ENCODE data around the gene ZNF506.
"Not testable (repeated sequence)": the region's sequence is repeated elsewhere in the genome, so short reads cannot be mapped to it uniquely, and the experiment has no call there.

ZNF506 gene

GRCh38 chr19:19777692-19778091, 43.9 kb downstream of the ZNF506 start:
- FAIRE-seq: no peak

GRCh38 chr19:19776206-19777008, 45.1 kb downstream of the ZNF506 start:
- peak; percentile 97 for FAIRE-seq

GRCh38 chr19:19775891-19776205, 45.7 kb downstream of the ZNF506 start:
- no peak for FAIRE-seq

- no peak for FAIRE-seq
These were observed 47.1 kb downstream of the ZNF506 start for GRCh38 chr19:19774354-19775033.

GRCh38 chr19:19771963-19772362, 49.6 kb downstream of the ZNF506 start:
- FAIRE-seq: not testable (repeated sequence)

GRCh38 chr19:19769971-19770370, 51.6 kb downstream of the ZNF506 start:
- not testable (repeated sequence) for FAIRE-seq

- FAIRE-seq: no peak
These were observed 63.4 kb downstream of the ZNF506 start for GRCh38 chr19:19758164-19758563.

GRCh38 chr19:19752760-19753403, 68.7 kb downstream of the ZNF506 start:
- FAIRE-seq: no peak

GRCh38 chr19:19751846-19752245, 69.7 kb downstream of the ZNF506 start:
- FAIRE-seq: no peak

- no peak for FAIRE-seq
These were observed 70.4 kb downstream of the ZNF506 start for GRCh38 chr19:19750842-19751790.

GRCh38 chr19:19749908-19750841, 71.4 kb downstream of the ZNF506 start:
- FAIRE-seq: no peak

- no peak for FAIRE-seq
These were observed 72.2 kb downstream of the ZNF506 start for GRCh38 chr19:19749117-19749907.

GRCh38 chr19:19748249-19748938, 73.2 kb downstream of the ZNF506 start:
- no peak for FAIRE-seq

GRCh38 chr19:19747357-19748220, 74.0 kb downstream of the ZNF506 start:
- FAIRE-seq: no peak

GRCh38 chr19:19746286-19747213, 75.0 kb downstream of the ZNF506 start:
- FAIRE-seq: no peak

GRCh38 chr19:19745496-19746285, 75.9 kb downstream of the ZNF506 start:
- no peak for FAIRE-seq

GRCh38 chr19:19744641-19745040, 76.9 kb downstream of the ZNF506 start:
- FAIRE-seq: no peak

All from G401.6 (cell line).